ENCODE data around the gene SCN9A.

DNA sequence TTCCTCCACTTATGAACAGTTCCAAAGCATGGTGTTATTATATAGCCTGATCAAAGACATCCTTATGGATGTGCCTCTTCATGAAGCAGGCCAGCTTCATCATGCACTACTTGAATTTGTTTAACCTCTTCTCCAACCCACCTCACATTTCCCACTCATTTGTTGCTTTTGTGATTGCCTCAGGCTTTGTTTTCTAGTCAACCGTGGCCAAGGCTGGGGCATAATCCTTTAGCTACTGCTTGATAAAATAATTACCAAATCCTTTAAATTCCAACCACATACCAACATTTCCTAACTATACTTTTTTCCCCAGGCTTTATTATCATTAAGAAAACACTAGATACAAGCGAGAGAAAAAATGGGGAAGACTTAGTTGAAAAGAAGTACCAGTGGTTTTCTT lies 208.3 kb downstream of the SCN9A start:
- TF ChIP-seq, protein P1, sequence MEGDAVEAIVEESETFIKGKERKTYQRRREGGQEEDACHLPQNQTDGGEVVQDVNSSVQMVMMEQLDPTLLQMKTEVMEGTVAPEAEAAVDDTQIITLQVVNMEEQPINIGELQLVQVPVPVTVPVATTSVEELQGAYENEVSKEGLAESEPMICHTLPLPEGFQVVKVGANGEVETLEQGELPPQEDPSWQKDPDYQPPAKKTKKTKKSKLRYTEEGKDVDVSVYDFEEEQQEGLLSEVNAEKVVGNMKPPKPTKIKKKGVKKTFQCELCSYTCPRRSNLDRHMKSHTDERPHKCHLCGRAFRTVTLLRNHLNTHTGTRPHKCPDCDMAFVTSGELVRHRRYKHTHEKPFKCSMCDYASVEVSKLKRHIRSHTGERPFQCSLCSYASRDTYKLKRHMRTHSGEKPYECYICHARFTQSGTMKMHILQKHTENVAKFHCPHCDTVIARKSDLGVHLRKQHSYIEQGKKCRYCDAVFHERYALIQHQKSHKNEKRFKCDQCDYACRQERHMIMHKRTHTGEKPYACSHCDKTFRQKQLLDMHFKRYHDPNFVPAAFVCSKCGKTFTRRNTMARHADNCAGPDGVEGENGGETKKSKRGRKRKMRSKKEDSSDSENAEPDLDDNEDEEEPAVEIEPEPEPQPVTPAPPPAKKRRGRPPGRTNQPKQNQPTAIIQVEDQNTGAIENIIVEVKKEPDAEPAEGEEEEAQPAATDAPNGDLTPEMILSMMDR (IDR thresholded peaks at IDR 0.05), result no peak
- TF ChIP-seq POLR2AphosphoS5 (IDR thresholded peaks at IDR 0.05), result no peak

Measured in upper lobe of left lung (tissue), 4 donors.